GM21367 (cell line): ENCODE measurements around the gene PKNOX1.
"Not testable (repeated sequence)": the region's sequence is repeated elsewhere in the genome, so short reads cannot be mapped to it uniquely, and the experiment has no call there.

Experiments used
- ATAC-seq: cut with Tn5 transposase; IDR thresholded peaks from one replicate; pipeline ENCODE4 v1.9.1; 2021; ENCODE audit not compliant: unreplicated experiment

PKNOX1 gene

DNA sequence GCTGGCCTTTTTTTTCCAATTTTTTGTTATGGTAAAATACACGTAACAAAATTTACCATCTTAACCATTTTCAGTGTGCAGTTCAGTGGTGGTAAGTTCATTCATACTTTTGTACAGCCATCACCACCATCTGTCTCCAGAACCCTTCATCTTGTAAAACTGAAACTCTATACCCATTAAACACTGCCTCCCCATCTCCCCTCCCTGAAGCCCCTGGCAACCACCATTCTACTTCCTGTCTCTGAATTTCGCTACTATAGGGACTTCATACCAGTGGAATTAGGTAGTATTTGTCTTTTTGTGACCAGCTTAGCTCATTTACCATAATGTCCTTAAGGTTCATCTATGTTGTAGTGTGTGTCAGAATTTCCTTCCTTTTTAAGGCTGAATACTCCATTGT, 8.7 kb downstream of the PKNOX1 start:
- ATAC-seq, result no peak

DNA sequence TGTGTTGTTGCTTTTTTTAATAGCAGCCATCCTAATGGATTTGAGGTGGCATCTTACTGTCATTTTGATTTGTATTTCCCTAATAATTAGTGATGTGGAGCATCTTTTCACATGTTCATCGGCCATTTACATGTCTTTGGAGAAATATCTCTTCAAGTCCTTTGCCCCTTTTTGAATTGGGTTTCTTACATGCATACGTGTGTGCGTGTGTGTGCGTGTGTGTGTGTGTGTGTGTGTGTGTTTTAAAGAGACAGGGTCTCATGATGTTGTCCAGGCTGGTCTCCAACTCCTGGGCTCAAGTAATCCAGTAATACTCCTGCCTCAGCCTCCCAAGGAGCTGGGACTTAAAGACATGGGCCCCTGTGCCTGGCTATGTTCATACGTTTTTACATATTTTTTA, 9.5 kb downstream of the PKNOX1 start:
- ATAC-seq, result no peak

DNA sequence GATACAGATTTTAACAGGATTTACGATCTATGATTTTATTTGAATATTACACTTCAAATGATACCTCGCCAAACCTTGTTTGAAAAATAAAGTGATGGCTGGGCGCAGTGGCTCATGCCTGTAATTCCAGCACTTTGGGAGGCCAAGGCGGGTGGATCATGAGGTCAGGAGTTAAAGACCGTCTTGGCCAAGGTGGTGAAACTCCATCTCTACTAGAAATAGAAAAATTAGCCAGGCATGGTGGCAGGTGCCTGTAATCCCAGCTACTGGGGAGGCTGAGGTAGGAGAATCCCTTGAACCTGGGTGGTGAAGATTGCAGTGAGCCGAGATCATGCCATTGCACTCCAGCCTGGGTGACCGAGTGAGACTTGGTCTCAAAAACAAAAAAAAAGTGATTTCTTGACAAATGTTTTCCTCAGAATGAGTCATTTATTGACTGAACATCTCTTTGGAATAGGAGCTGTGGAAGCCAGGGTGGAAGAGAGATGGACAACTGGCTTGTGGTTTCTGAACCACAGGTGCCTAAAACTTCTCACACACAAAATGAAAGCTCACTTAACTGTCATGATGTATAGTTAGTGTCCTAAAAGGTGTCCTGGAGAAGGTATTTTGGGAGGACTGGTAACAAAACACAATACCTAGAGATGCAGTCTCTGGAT, 11.9 kb downstream of the PKNOX1 start:
- no peak for ATAC-seq

DNA sequence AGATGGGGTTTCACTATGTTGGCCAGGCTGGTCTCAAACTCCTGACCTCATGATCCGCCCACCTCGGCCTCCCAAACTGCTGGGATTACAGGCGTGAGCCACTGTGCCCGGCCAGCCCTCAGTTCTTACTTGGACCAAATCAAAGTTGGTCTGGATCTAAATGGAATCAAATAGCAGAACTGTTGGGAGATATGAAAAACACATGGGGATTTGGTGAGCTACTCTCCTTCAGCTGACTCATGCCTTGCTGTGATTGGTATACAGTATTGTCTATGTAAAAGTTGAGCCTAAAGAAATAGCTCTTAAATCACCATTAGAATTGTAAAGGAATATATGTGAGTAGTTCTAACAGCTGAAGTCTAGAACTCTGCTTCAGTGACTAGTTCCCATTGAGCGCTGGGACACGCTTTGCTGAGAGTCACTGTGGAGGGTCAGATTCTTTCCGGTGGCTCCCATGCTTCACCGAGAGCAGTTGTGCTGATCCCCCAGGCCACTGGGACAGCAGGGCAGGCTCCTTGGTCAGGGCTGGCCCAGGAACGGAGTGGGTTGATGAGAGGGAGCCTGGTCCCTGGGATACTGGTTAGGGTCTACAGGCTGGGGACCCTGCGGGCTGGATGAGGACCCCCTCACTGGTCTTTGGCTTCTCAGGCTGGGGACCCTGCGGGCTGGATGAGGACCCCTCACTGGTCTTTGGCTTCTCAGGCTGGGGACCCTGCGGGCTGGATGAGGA, 14.0 kb downstream of the PKNOX1 start:
- ATAC-seq, result no peak

DNA sequence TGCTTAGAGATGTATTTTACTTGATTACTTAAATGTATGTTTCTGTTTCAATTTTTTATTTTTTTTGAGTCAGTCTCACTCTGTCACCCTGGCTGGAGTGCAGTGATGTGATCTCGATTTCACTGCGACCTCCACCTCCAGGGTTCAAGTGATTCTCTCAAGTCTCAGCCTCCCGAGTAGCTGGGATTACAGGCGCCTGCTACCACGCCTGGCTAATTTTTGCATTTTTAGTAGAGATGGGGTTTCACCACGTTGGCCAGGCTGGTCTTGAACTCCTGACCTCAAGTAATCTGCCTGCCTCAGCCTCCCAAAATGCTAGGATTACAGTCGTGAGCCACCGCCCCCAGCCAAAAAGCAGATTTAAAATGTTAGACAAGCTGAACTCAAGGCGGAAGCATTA, 15.0 kb downstream of the PKNOX1 start:
- ATAC-seq, result not testable (repeated sequence)

DNA sequence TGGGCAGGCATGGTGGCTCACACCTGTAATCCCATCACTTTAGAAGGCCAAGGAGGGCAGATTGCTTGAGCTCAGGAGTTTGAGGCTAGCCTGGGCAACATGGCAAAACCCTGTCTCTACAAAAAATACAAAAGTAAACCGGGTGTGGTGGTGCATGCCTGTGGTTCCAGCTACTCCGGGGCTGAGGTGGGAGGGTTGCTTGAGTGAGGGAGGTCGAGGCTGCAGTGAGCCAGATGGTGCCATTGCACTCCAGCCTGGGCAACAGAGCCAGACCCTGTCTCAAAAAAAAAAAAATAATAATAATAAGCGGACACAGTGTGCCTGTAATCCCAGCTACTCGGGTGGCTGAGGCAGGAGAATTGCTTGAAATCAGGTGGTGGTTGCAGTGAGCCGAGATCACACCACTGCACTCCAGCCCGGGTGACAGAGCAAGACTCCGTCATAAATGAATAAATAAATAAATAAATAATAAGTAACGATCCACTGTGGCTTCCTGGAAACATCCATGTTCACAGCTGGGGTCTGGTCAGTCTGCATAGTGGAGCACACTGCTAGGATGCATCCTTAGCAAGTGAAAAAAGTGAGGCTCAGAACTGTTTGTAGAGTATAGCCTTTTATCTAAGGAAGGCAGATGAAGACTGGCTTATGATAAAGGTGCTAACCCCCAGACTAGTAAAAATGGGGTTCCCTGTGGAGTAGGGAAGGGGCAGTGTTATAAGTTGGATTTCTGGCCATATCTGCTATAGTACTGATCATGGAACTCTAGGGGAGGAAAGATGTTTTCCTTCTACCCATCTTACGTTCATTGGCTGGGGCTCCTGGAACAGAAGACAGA, 15.7 kb downstream of the PKNOX1 start:
- no peak for ATAC-seq

DNA sequence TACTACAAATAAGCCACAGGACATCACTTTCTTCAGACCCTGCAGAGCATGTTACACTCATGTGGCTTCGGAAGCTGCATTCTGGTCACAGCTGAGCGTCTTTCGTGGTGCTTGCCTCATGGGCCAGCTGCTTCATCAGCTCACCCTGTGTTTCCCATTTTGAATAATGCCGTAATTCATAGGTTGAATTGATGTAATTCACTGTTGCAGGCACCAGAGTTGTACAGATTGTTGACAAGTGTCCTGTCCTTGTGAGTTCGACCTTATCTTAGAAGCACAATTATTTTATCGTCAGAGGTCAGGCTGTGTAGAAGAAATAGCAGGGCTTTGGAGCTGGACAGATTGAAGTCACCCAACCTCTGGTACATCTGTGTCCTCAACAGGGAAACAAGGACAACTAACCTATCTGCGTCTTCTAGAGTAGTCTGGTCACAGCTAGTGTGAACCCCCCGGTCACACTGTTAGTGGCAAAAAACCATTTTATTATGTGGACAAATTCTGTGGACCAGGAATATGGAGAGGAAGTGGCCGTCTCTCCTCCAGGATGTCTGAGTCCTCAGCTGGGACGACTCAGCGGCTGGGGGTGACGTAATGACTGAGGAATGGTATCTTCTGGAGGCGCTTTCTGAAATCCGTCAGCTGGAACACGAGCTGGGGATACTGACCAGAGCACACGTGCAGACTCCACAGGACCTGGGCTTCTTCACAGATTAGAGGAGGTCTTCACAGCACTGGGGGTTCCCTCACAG, 17.8 kb downstream of the PKNOX1 start:
- ATAC-seq, result no peak

DNA sequence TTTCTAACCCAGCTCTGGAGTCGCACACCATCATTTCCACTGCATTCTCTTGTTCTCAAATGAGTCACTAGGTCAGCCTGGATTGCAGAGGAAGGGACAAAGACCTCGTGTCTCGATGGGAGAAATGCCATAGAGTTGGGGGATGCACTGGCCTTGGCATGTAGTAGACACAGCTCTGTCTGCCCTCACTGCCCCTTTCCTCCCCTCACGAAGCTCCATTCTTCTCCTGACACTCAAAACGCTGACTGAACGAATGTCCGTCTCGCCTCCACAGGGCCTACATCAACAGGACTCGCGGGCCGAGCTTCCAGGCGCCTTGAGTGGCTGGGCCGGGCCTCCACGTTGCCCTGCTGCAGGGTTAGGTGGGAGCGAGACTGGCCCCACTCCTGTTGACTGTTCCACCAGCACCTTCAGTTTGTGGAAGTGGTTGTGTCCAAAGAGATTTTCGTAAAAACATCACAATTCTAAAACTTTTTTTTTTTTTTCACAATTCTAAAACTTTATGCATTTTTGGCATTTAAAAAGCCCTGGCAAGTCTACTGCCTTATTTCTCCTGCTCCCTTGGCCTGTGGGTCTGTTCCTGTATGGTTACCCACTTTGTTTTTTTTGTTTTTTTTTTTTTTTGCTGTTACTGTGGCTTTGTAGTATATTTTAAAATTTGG, 18.8 kb downstream of the PKNOX1 start:
- ATAC-seq, result no peak

DNA sequence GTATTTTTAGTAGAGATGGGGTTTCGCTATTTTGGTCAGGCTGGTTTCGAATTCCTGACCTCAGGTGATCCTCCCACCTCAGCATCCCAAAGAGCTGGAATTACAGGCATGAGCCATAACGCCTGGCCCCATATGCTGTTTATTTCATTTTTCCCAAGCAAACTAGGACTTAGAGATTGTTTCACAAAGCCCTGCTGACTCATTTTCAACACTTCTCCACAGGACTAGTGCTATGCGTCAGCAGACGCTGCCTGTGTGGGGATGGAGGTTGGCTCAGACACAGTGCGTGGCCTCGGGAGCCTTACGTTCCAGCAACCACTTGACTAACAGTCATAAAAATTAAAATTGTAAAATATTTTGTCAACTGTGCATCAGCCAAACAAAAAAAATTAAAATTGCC, 22.7 kb downstream of the PKNOX1 start:
- ATAC-seq, result no peak

DNA sequence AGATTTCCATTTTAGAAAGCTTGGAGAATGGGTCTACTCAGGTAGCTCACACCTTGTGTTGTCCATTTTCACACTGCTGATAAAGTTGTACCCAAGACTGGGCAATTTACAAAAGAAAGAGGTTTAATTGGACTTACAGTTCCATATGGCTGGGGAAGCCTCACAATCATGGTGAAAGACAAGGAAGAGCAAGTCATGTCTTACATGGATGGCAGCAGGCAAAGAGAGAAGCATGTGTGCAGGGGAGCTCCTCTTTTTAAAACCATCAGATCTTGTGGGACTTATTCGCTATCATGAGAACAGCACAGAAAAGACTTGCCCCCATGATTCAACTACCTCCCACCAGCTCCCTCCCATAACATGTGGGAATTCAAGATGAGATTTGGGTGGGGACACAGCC, 23.6 kb downstream of the PKNOX1 start:
- not testable (repeated sequence) for ATAC-seq

DNA sequence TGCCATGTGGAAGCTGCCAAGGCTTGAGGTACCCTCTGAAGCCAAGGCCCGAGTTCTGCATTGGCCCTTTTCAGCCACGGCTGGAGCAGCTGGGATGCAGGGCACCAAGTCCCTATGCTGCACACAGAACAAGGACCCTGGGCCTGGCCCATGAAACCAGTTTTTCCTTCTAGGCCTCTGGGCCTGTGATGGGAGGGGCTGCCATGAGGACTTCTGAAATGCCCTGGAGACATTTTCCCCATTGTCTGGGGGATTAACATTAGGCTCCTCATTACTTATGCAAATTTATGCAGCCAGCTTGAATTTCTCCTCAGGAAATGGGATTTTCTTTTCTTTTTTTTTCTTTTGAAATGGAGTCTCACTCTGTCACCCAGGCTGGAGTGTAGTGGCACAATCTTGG, 24.8 kb downstream of the PKNOX1 start:
- not testable (repeated sequence) for ATAC-seq

DNA sequence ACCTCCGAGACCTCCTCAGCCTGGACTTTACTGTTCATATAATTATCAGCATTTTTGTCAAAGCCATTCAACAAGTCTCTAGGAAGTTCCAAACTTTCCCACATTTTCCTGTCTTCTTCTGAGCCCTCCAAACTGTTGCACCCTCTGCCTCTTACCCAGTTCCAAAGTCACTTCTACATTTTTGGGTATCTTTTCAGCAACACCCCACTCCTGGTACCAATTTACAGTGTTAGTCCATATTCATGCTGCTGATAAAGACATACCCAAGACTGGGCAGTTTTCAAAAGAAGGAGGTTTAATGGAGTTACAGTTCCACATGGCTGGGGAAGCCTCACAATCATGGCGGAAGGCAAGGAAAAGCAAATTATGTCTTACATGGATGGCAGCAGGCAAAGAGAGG, 25.7 kb downstream of the PKNOX1 start:
- not testable (repeated sequence) for ATAC-seq

DNA sequence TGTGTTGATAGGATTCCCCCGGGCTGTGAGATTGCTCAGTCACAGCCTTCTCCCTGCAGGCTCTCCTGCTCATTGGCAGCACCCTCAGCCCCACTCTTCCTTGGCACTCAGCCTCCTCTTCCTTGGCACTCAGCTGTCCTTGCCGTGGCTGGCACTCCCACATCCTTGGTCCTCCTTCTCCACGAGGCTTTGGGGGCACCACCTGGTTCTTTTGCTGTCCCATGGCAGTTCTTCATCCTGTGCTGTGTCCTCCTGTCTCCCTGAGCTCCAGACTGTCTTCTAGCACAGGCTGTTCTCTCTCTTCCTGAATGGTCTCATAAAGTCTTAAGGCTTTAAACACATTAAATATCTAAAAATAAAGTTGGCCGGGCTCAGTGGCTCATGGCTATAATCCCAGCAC, 27.0 kb downstream of the PKNOX1 start:
- ATAC-seq, result no peak

DNA sequence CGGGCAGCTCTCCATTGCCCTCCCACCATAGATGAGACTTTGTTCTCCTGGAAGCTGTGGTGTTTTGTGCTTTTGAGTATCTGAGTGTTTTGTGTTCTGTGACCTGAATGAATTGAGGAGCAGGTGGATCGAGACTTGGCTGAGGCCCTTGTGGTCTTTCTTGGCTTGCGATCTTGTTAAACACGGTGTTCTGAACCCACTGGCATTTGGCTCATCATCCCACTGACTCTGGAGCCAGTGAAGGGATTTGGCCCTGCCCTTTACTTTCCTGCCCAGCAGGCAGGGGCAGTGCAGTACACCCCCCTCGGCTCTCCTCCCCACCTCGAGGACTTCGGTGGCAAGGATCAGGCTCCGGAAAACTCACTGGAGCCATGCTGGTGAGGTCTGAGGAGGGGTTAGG, 30.6 kb downstream of the PKNOX1 start:
- ATAC-seq, result no peak

DNA sequence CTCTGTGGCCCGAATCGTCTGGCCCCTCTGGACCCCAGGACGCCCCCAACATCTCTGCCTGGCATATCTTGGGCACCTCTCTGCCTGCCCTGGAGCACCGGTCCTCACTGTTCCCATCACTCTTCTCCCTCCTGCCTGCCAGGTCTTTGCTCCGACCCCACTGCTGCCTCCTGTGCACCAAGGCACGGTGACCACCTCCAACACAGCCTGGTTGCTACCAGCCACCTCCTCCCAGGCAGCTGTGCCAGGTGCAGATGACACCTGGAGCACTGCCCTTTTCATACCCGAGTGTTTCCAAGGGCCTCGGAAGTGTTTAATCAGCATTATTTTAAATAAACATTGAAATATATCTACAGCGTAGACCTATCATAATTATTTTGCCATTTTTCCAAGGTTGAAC, 31.3 kb downstream of the PKNOX1 start:
- no peak for ATAC-seq

DNA sequence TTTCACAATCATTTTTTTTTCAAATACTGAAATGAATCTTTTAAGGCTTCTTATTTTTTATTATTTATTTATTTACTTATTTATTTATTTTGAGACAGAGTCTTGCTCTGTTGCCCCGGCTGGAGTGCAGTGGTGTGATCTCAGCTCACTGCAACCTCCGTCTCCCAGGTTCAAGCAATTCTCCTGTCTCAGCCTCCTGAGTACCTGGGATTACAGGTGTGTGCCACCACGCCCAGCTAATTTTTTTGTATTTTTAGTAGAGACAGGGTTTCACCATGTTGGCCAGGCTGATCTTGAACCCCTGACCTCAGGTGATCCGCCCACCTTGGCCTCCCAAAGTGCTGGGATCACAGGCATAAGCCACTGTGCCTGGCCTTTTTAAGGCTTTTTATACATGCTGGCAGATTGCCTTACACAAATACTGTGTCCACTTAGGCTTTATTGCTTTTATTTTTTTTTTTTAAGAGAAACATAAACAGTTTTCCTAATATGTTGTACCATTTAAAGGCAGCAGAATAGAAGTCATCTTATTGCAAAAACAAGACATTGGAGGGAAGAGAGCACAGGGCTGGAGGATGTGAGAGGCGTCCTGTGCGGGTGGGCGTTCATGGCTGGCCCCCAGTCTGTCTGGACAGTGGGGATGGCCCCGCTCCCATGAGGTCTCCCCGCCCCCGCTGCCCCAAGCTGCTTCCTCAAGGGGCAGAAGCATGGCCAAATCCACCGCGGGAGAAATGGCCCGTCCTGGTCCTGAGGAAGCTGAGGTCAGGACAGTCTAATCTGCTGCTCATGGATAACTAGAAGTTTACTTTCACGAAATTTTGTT, 31.9 kb downstream of the PKNOX1 start:
- ATAC-seq, result not testable (repeated sequence)

DNA sequence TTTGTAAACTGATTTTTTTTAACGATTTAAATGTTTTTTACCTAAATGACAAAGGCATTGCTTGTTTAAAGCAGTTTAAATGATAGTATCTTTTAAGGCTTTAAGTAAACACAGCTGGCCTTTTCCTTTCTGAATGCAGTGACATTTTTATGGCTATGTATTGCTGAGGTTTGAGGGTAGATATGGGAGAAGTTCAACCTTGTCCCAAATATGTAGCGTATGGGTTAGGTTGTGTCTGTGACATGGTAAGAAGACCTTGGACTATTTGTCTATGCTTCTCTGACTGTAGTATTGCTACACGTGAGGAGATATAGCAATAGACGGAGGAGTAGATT, 32.5 kb downstream of the PKNOX1 start:
- no peak for ATAC-seq

DNA sequence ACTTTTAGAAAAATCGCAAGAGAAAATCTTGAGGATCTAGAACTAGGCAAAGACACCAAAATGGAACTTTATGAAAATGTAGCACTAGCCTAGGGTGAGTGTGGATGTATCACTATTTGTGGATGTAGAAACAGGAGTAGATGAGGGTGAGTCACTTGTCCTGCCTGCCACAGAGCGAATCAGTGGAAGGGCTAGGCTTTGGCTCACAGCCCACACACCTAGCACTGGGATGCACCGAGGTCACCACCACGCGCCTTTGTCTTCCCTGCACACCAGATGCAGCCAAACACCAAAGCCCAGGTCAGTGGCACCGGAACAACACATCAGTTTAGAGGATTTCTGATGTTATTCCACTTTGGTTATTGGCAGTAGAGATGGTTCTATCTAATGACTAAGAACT, 38.2 kb downstream of the PKNOX1 start:
- ATAC-seq, result no peak

DNA sequence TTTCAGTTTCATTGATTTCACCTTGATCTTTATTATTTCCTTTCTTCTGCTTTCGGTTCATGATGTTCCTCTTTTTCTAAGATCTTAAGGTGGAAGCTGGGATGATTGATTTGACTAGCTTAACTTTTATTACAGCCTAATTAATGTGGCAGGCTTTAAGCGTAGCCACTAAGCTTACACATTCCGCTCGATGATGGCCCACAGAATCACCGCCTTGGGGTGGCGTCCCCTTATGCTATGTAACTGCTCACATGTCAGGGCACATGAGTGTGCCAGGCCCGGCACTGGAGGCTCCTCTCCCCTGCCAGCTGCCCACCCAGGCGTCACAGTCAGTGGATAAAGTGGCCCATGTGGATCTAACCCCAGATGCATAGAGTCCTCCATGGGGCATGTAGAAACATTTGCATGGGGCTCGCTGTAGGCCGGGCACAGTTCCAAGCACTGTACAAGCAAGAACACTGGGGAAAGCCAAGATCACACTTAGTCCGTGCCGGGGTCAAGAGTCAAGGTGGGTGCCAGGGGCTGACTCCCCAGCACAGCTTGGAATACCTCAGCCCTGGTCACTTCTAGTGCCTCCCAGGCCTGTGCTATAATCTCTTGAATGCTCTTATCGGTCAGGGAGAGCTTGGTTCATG, 41.7 kb downstream of the PKNOX1 start:
- ATAC-seq, result no peak

DNA sequence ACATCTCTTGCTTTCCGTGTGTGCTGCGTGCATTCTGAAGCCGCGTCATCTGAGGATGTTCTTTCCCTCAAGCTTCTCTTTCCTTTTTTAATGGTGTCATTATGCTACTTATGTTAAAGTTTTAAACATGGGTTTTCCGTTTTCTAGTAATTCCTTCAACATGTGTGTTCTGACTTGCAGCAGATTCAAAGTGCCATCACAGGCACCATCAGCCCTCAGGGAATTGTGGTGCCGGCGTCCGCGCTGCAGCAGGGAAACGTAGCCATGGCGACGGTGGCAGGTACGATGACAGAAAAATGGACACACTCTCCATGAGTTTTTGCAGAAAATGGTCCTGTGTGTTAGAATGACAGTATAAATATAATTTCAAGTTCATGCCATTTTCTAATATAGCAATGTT, 42.4 kb downstream of the PKNOX1 start:
- no peak for ATAC-seq
